ENCODE results near the gene RLF. TPM values are rescaled to one million over a fixed set of nuclear protein-coding genes. Genes with fewer than 3 reads are reported as not detected.

RLF gene
- polyA plus RNA-seq, 1 donor (not counting 4 experiments of a cell fraction or from before 2014, with no cell fraction given): 10.7 TPM

DNA sequence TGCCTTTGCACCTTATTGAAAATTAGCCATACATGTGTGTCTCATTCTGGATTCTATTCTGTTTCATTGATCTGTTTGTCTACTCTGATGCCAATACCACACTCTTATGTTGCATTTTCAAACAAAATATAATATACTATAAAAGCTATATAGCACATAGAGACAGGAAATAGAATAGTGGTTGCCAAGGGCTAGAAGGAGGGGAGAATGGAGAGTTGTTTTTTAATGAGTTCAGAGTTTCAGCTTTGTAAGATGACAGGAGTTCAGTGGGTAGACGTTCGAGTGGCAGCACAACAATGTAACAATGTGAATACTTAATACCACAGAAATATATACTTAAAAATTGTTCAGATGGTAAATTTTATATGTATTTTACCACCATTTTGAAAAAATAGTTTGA, 17.0 kb downstream of the RLF start:
- H3K27me3 ChIP-seq (ENCODE audit: control insufficient read depth, extremely low read depth, insufficient read depth, low read length): no peaks in the 10 kb centered on the region
- no peak overlapping the region for H3K9ac ChIP-seq (ENCODE audit: control insufficient read depth, extremely low read depth, insufficient read depth, low read length)
- H3K9me3 ChIP-seq (ENCODE audit: control insufficient read depth, low read depth, low read length): no peaks in the 10 kb centered on the region
- H4K20me1 ChIP-seq (ENCODE audit: control insufficient read depth, extremely low read depth, insufficient read depth, low read length): no peaks in the 10 kb centered on the region
- H3K79me2 ChIP-seq (ENCODE audit: control insufficient read depth, insufficient read depth, low read length): peaks cover 96% of the 10 kb centered on the region
- DNase-seq (ENCODE audit: low read depth, low spot score): no peak
- H2AFZ ChIP-seq (ENCODE audit: control insufficient read depth, low read length): no peak overlapping the region
- H3K4me1 ChIP-seq (ENCODE audit: control insufficient read depth, extremely low read depth, insufficient read depth, low read length): peaks cover 3% of the 10 kb centered on the region
- H3K27ac ChIP-seq (ENCODE audit: control insufficient read depth, insufficient read depth, low read length): no peak overlapping the region
- H3K9me1 ChIP-seq (ENCODE audit: control insufficient read depth, extremely low read depth, insufficient read depth, low read length): no peaks in the 10 kb centered on the region
- H3K4me2 ChIP-seq (ENCODE audit: control insufficient read depth, extremely low read depth, insufficient read depth, low read depth, low read length): no peak overlapping the region
- no peak overlapping the region for H3K4me3 ChIP-seq (ENCODE audit: control insufficient read depth in 2 of 3, extremely low read depth in 1 of 3, insufficient read depth in 2 of 3, low read depth in 1 of 3, low read length in 3 of 3)
- FAIRE-seq: no peak
- H3K36me3 ChIP-seq (ENCODE audit: control insufficient read depth in 2 of 2, extremely low read depth in 1 of 2, insufficient read depth in 2 of 2, low read length in 2 of 2): no peaks in the 10 kb centered on the region
- dilution Hi-C loops (cut with MboI; ENCODE audit: extremely low pct_ligation_motif_present, low sequenced_read_pairs): no loop called here
- TF ChIP-seq, protein P1, sequence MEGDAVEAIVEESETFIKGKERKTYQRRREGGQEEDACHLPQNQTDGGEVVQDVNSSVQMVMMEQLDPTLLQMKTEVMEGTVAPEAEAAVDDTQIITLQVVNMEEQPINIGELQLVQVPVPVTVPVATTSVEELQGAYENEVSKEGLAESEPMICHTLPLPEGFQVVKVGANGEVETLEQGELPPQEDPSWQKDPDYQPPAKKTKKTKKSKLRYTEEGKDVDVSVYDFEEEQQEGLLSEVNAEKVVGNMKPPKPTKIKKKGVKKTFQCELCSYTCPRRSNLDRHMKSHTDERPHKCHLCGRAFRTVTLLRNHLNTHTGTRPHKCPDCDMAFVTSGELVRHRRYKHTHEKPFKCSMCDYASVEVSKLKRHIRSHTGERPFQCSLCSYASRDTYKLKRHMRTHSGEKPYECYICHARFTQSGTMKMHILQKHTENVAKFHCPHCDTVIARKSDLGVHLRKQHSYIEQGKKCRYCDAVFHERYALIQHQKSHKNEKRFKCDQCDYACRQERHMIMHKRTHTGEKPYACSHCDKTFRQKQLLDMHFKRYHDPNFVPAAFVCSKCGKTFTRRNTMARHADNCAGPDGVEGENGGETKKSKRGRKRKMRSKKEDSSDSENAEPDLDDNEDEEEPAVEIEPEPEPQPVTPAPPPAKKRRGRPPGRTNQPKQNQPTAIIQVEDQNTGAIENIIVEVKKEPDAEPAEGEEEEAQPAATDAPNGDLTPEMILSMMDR (optimal IDR thresholded peaks at IDR 0.05 in 1 of 3, IDR thresholded peaks at IDR 0.05 in 1 of 3, conservative IDR thresholded peaks at IDR 0.05 in 1 of 3; ENCODE audit: extremely low read depth in 1 of 3, insufficient read depth in 2 of 3, low read length in 3 of 3): no peak
- TF ChIP-seq EZH2 (IDR thresholded peaks at IDR 0.05; ENCODE audit: low read length): no peak

DNA sequence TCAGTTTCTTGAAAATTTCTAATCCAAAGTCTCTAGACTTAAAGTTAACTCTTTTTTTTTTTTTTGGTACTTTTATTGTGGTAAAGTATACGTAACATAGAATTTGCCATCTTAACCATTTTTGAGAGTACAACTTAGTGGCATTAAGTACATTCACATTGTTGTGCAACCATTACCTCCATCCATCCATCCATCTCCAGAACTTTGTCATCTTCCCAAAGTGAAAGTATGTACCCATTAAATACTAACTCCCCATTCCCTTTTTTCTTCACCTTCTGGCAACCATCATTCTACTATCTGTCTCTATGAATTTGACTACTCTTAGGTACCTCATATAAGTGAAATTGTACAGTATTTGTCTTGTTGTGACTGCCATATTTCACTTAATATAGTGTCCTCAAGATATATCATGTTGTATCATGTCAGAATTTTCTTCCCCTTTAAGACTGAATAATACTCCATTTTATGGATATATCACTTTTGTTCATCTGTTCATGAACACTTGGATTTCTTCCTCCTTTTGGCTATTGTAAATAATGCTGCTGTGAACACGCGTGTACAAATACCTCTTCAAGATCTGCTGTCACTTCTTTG, 18.4 kb downstream of the RLF start:
- Histone ChIP-seq H3K36me3 (ENCODE audit: control insufficient read depth in 2 of 2, extremely low read depth in 1 of 2, insufficient read depth in 2 of 2, low read length in 2 of 2) (no peaks in the 10 kb centered on the region), H3K4me1 (ENCODE audit: control insufficient read depth, extremely low read depth, insufficient read depth, low read length) (no peaks in the 10 kb centered on the region), H3K4me2 (ENCODE audit: control insufficient read depth, extremely low read depth, insufficient read depth, low read depth, low read length) (no peak overlapping the region), H3K27me3 (ENCODE audit: control insufficient read depth, extremely low read depth, insufficient read depth, low read length) (no peaks in the 10 kb centered on the region), H3K79me2 (ENCODE audit: control insufficient read depth, insufficient read depth, low read length) (peaks cover 96% of the 10 kb centered on the region), H2AFZ (ENCODE audit: control insufficient read depth, low read length) (no peak overlapping the region), H3K9ac (ENCODE audit: control insufficient read depth, extremely low read depth, insufficient read depth, low read length) (no peak overlapping the region), H3K9me1 (ENCODE audit: control insufficient read depth, extremely low read depth, insufficient read depth, low read length) (no peaks in the 10 kb centered on the region), H3K27ac (ENCODE audit: control insufficient read depth, insufficient read depth, low read length) (no peak overlapping the region), H4K20me1 (ENCODE audit: control insufficient read depth, extremely low read depth, insufficient read depth, low read length) (no peaks in the 10 kb centered on the region), H3K4me3 (ENCODE audit: control insufficient read depth in 2 of 3, extremely low read depth in 1 of 3, insufficient read depth in 2 of 3, low read depth in 1 of 3, low read length in 3 of 3) (no peak overlapping the region), H3K9me3 (ENCODE audit: control insufficient read depth, low read depth, low read length) (no peaks in the 10 kb centered on the region)
- DNase-seq (ENCODE audit: low read depth, low spot score) (no peak), FAIRE-seq (no peak)
- TF ChIP-seq, protein P1 (optimal IDR thresholded peaks at IDR 0.05 in 1 of 3, IDR thresholded peaks at IDR 0.05 in 1 of 3, conservative IDR thresholded peaks at IDR 0.05 in 1 of 3; ENCODE audit: extremely low read depth in 1 of 3, insufficient read depth in 2 of 3, low read length in 3 of 3): no peak
- dilution Hi-C loops (cut with MboI; ENCODE audit: extremely low pct_ligation_motif_present, low sequenced_read_pairs): no loop called here
